ENCODE data around the gene ZNF543. TPM values are rescaled to one million over a fixed set of nuclear protein-coding genes. Genes with fewer than 3 reads are reported as not detected.

ZNF543 gene
- total RNA-seq: 5.9 and 7.0 TPM in 2 replicates

GRCh38 chr19:57320180-57321084, at the start of gene ZNF543:
ZNF543 (plus strand) TSS chr19:57320472; CDS start chr19:57320854, 382 bp downstream.

DNA sequence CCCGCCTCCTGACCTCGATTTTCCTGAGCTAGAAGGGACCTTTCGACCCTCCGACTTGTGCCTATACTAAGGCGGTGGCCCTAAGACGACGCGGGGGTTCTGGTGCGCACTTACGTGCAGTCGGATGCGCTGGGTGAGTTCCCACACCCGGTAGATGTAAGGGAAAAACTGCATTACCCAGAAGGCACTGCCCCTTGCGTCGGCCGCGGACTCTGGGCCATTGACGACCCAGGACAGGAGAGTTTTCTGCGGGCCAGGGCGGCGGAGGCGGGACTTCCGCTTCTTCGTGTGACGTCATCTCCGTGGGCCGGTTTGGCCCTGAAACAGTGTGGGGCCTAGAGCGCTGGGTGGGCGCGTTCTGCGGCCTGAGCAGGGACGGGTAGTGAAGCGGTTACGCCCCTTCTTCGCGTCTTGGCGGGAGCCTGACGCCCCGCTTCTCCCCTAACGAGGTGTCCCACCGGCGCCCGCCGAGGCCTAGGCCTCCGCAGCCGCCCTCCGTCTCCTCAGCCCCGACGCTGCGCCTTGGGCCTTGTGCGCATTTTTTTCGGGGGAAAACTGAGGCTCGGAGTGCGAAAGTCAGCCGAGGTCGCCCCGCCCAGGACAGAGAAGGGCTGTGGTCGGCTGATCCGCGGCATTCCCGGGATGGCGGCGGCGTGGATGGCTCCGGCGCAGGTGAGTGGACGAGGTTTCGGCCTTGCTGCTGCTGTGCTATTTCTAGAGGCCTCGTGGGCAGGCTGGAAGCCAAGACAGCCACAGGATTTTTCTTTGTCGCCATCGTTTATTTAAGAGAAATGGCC, 39.9 kb upstream of the ZNF543 start, which contains the start of gene ZNF460:
Gene ZNF460, plus strand, starts transcription at position 321 of the 797 bp plus-strand sequence. Its CDS starts 322 bp downstream, at position 643.

DNA sequence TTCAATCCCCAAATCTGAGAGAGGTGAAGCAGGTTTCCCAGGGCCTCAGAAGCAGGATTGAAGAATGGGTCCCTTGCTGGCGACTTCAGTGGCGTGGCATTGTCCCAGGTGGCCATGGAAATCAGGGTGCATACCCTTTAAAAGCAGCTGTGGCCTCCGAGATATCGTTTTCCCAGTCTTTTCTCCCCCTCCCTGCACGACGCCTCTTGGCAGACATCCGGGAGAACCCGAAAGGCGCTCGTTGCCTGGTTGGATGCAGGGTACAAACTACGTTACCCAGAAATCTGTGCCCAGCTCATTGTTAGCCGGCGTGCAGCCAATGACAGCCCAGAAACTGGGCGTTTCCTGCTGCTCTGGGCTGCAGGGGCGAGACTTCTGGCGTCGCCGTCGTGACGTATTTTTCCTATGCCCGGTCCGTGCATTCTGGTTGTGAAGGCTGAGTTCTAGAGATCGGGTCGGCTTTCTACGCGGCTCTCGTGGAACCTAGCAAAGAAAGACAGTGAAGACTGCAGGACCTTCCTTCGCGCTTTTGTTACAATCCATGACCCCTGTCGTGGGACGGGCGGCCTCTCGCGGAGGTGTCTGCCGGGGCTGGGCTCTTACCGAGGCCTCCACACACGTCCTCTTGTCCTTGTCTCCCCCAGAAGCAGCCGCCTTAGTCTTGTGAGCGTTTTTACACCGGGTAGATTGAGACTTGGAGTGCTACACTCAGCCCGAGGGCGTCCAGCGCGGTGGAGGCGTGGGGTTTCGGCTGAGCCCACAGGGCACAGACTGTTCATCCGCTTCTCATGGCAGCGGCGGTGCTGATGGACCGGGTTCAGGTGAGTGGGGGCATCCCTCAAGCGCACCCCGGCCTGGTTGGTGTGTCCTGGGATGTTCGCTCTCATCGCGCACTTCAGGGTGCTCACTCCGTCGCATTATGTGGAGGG, 30.9 kb downstream of the ZNF543 start, which contains the start of gene ZNF304:
Gene ZNF304, plus strand, starts transcription at position 395 of the 929 bp plus-strand sequence. Its CDS starts 394 bp downstream, at position 789.

GRCh38 chr19:57362997-57363687, 42.9 kb downstream of the ZNF543 start, which contains the start of the genes TRAPPC2B and ZNF547:
TRAPPC2B (plus strand) TSS chr19:57363551; CDS start chr19:57364834, 1,283 bp downstream.
ZNF547 (plus strand) TSS chr19:57363551; CDS start chr19:57368556, 5,005 bp downstream.

Other genes starting within 250 kb of the ZNF543 start
- gene USP29, start 200.5 kb upstream of the ZNF543 start, total RNA-seq: not detected in 2 replicates
- gene ZIM3, start 175.3 kb upstream of the ZNF543 start, total RNA-seq: not detected in 2 replicates
- not detected in 2 replicates for gene DUXA, start 153.0 kb upstream of the ZNF543 start, total RNA-seq
- gene ZNF264, start 129.0 kb upstream of the ZNF543 start, total RNA-seq: 12.5 and 18.4 TPM in 2 replicates
- 0.39 and 0.73 TPM in 2 replicates for gene AURKC, start 89.4 kb upstream of the ZNF543 start, total RNA-seq
- 16.2 and 17.4 TPM in 2 replicates for gene ZNF805, start 79.8 kb upstream of the ZNF543 start, total RNA-seq
- gene ZNF460, start 40.0 kb upstream of the ZNF543 start, total RNA-seq: 44.2 and 54.4 TPM in 2 replicates
- gene ZNF304, start 30.8 kb downstream of the ZNF543 start, total RNA-seq: 6.2 and 6.5 TPM in 2 replicates
- 4.5 and 7.3 TPM in 2 replicates for gene TRAPPC2B, start 43.1 kb downstream of the ZNF543 start, total RNA-seq
- 0.73 and 1.8 TPM in 2 replicates for gene ZNF547, start 43.1 kb downstream of the ZNF543 start, total RNA-seq
- gene ZNF548, start 69.4 kb downstream of the ZNF543 start, total RNA-seq: 10.9 and 11.0 TPM in 2 replicates
- 7.3 and 8.8 TPM in 2 replicates for gene ZNF17, start 90.7 kb downstream of the ZNF543 start, total RNA-seq
- 5.9 and 10.9 TPM in 2 replicates for gene ZNF749, start 114.9 kb downstream of the ZNF543 start, total RNA-seq
- gene VN1R1, start 136.7 kb downstream of the ZNF543 start, total RNA-seq: under 0.01 and 0.39 TPM in 2 replicates
- gene ZNF772, start 157.1 kb downstream of the ZNF543 start, total RNA-seq: 7.0 and 10.4 TPM in 2 replicates
- 5.7 and 7.3 TPM in 2 replicates for gene ZNF419, start 167.3 kb downstream of the ZNF543 start, total RNA-seq
- gene ZNF773, start 179.5 kb downstream of the ZNF543 start, total RNA-seq: 8.0 and 8.5 TPM in 2 replicates
- gene ZNF549, start 206.9 kb downstream of the ZNF543 start, total RNA-seq: 1.8 and 2.5 TPM in 2 replicates
- 5.1 and 5.9 TPM in 2 replicates for gene ZNF550, start 239.4 kb downstream of the ZNF543 start, total RNA-seq